SK-N-MC (cell line): ENCODE results near the gene SMAD6.

ENCODE experiments used
- DNase-seq: peaks from one replicate; pipeline ENCODE4 v3.0.0-alpha.2; 2011; ENCODE audit warnings: low read depth, low spot score
- H3K27ac ChIP-seq: fragments of 200-600 bp; sonication (generic); 2 replicates; pipeline ENCODE4 v1.5.1; 2016; ENCODE audit warnings: mixed run types
- H3K36me3 ChIP-seq: fragments of 200-600 bp; sonication (generic); 2 replicates; pipeline ENCODE4 v1.6.1; 2017; ENCODE audit warnings: antibody characterized with exemption, low read length, mixed read lengths; ENCODE audit not compliant: insufficient read depth
- H3K4me3 ChIP-seq: fragments of 200-600 bp; sonication (generic); 2 replicates; pipeline ENCODE4 v1.5.1; 2016
- H3K9ac ChIP-seq: fragments of 200-600 bp; sonication (generic); 2 replicates; pipeline ENCODE4 v1.8.0; 2017; ENCODE audit warnings: mixed run types, mixed read lengths; ENCODE audit not compliant: insufficient read length
- H3K9me3 ChIP-seq: fragments of 200-600 bp; sonication (generic); 2 replicates; pipeline ENCODE4 v1.6.1; 2017; ENCODE audit warnings: low read depth, mild to moderate bottlenecking, antibody characterized with exemption, low read length, moderate library complexity, mixed read lengths
- EZH2 ChIP-seq: fragments of 200-600 bp; sonication (generic); IDR thresholded peaks from one replicate; pipeline ENCODE4 v1.6.1; 2017; ENCODE audit warnings: antibody characterized with exemption
- FOXP2 ChIP-seq: optimal IDR thresholded peaks from 2 replicates; pipeline ENCODE3; 2011; ENCODE audit warnings: mild to moderate bottlenecking, moderate library complexity; ENCODE audit not compliant: insufficient read depth; ENCODE audit errors: extremely low read length, control extremely low read depth
- POLR2AphosphoS5 ChIP-seq: IDR thresholded peaks from 2 replicates; pipeline ENCODE4 v1.6.1; 2012; ENCODE audit warnings: mild to moderate bottlenecking, low read depth, low read length, borderline replicate concordance

The SMAD6 gene

GRCh38 chr15:66702787-66703539 lies 927 bp downstream of the SMAD6 start:
- H3K36me3 ChIP-seq, result no peaks in the 10 kb centered on the region
- H3K9ac ChIP-seq, result peak overlapping the region; percentile 87
- TF ChIP-seq FOXP2 (no peak), POLR2AphosphoS5 (no peak; the same call in 1 of the 2 replicates)
- no peak for DNase-seq
- peak overlapping the region; percentile 97 for H3K4me3 ChIP-seq
- H3K9me3 ChIP-seq, result no peaks in the 10 kb centered on the region
- peak overlapping the region; percentile 93 for H3K27ac ChIP-seq

- peak overlapping the region; percentile 97 for H3K4me3 ChIP-seq
- H3K9me3 ChIP-seq, result no peaks in the 10 kb centered on the region
- H3K9ac ChIP-seq, result peak overlapping the region; percentile 87
- H3K27ac ChIP-seq, result 0 out of 2 replicates have a peak overlapping the region, but pooled peaks have one; percentile 25
- TF ChIP-seq POLR2AphosphoS5 (no peak), EZH2 (no peak), FOXP2 (no peak)
- DNase-seq, result no peak
- no peaks in the 10 kb centered on the region for H3K36me3 ChIP-seq
Observed at GRCh38 chr15:66703540-66703941, 1.5 kb downstream of the SMAD6 start.

DNA sequence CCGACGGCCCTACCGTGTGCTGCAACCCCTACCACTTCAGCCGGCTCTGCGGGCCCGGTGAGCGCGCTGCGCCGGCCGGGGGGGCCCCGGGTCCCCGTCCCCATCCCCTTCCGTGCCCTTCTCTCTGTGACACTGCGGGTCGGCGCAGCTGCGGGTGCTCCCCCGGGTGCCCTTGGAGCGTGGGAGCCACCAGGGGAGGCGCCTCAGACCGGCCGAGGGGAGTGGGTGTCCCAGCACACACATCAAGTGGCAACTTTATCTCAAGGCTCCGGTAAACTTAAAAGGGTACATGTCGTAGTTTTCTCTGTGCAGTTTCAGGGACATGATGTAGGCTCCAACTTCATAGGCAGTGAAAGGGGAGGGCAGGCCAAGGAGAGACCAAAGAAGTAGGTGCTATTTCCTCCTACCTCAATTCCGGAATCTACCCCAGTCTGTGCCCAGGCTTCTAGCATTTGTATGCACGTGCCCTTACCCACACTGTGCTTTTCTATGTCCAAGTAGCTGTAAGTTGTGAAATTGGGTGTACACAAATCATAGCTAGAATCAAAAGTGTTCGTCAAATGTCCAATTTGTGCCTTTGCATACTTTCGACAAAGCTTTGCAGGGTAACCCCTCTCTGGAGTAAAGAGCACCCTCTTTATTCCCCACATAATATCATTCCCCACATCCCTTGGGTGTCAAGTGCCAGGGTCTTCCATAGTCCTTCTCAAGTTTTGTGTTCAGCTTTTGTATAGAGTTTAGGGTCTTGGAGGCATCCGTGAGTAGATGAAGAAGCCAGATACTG lies 2.2 kb downstream of the SMAD6 start:
- Histone ChIP-seq H3K36me3 (no peaks in the 10 kb centered on the region), H3K9me3 (no peaks in the 10 kb centered on the region), H3K4me3 (peak overlapping the region; percentile 97), H3K27ac (no peak overlapping the region), H3K9ac (peak overlapping the region; percentile 87)
- no peak for DNase-seq
- TF ChIP-seq FOXP2 (no peak), EZH2 (no peak), POLR2AphosphoS5 (no peak)

GRCh38 chr15:66704803-66705153 lies 2.7 kb downstream of the SMAD6 start:
- Histone ChIP-seq H3K4me3 (peak overlapping the region; percentile 97), H3K9me3 (no peaks in the 10 kb centered on the region), H3K27ac (no peak overlapping the region), H3K9ac (peak overlapping the region; percentile 87), H3K36me3 (no peaks in the 10 kb centered on the region)
- TF ChIP-seq FOXP2 (no peak), EZH2 (no peak), POLR2AphosphoS5 (no peak)
- no peak for DNase-seq

DNA sequence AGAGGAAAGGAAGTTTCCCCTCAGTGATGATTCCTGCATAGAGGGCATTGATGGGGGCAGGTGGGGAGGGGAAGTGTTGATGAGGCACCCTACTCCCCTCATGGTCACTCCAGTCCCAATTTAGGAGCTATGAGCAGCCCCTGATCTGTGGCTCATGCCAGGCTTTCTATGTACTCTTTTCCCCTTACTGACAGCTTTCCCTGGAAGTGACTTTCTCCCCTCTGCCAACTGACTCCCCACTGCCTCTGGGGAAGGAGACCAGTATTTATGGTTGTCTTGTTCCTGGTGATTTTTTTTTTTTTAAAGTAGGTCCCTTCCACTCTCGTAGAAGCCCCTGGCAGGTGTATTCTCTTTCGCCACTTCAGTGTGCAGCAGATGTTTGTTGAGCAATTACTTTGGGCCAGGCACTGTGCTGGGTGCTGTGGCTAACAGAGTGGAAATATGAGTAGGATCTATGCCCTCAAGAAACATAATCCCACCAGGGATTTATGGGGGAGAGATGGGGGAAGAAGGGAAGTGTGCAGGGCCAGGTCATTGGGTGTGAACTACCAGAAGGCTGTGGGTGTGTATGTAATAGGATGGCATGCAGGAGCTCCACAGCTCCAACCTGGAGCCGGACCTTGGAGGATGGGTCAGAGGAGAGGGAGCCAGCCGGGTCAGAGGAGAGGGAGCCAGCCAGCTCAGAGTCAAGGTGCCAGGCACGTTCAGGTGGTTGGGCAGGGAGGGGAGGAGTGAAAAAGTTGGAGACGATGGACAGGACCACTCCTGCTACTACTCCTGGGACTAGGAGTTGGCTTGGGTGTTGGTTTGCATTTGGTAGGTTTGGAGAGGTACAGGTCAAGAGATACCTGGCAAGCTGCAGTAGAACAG lies 3.5 kb downstream of the SMAD6 start:
- H3K4me3 ChIP-seq, result peak overlapping the region; percentile 97

GRCh38 chr15:66706225-66706732 lies 4.2 kb downstream of the SMAD6 start:
- Histone ChIP-seq H3K4me3 (peak overlapping the region; percentile 97), H3K27ac (peak overlapping the region; percentile 83), H3K9me3 (no peaks in the 10 kb centered on the region), H3K36me3 (no peaks in the 10 kb centered on the region), H3K9ac (no peak overlapping the region)
- no peak for TF ChIP-seq EZH2
- TF ChIP-seq FOXP2, result no peak
- no peak for TF ChIP-seq POLR2AphosphoS5
- DNase-seq, result no peak

More for the DNA sequence above, 3.5 kb downstream of the SMAD6 start:
- Histone ChIP-seq H3K9me3 (no peaks in the 10 kb centered on the region), H3K9ac (peak overlapping the region; percentile 87), H3K27ac (no peak overlapping the region), H3K36me3 (no peaks in the 10 kb centered on the region)
- no peak for TF ChIP-seq EZH2
- no peak for TF ChIP-seq FOXP2
- no peak for TF ChIP-seq POLR2AphosphoS5
- no peak for DNase-seq

- TF ChIP-seq EZH2 (no peak), POLR2AphosphoS5 (no peak), FOXP2 (no peak)
- Histone ChIP-seq H3K9ac (peak overlapping the region; percentile 38), H3K36me3 (no peaks in the 10 kb centered on the region), H3K9me3 (no peaks in the 10 kb centered on the region), H3K4me3 (peak overlapping the region; percentile 97), H3K27ac (peak overlapping the region; percentile 83)
- no peak for DNase-seq
Observed at GRCh38 chr15:66706840-66707239, 4.8 kb downstream of the SMAD6 start.
